GM21825 (cell line): Measurements from ENCODE around the gene KPNB1.

Source experiments
- ATAC-seq: cut with Tn5 transposase; IDR thresholded peaks from one replicate; pipeline ENCODE4 v1.9.1; 2021; ENCODE audit warnings: mild to moderate bottlenecking, moderate library complexity; ENCODE audit not compliant: unreplicated experiment

Gene KPNB1

GRCh38 chr17:47636273-47637030 lies 13.3 kb upstream of the KPNB1 start:
- no peak for ATAC-seq

GRCh38 chr17:47638903-47639302 lies 10.8 kb upstream of the KPNB1 start:
- ATAC-seq = no peak

GRCh38 chr17:47640076-47640475 lies 9.6 kb upstream of the KPNB1 start:
- ATAC-seq = no peak

- no peak for ATAC-seq
Measured at GRCh38 chr17:47641202-47641601, 8.5 kb upstream of the KPNB1 start.

GRCh38 chr17:47643116-47643515 lies 6.6 kb upstream of the KPNB1 start:
- no peak for ATAC-seq

GRCh38 chr17:47644324-47644723 lies 5.4 kb upstream of the KPNB1 start:
- no peak for ATAC-seq

GRCh38 chr17:47649972-47650524 lies 329 bp downstream of the KPNB1 start:
- peak; percentile 2 for ATAC-seq

- peak; percentile 49 for ATAC-seq
Measured at GRCh38 chr17:47650525-47651522, 1.1 kb downstream of the KPNB1 start.

GRCh38 chr17:47651704-47652103 lies 2.0 kb downstream of the KPNB1 start:
- ATAC-seq = no peak

GRCh38 chr17:47652570-47652969 lies 2.9 kb downstream of the KPNB1 start:
- no peak for ATAC-seq

GRCh38 chr17:47653442-47653841 lies 3.7 kb downstream of the KPNB1 start:
- no peak for ATAC-seq

GRCh38 chr17:47654991-47655390 lies 5.3 kb downstream of the KPNB1 start:
- no peak for ATAC-seq

- peak; percentile 50 for ATAC-seq
Measured at GRCh38 chr17:47660064-47660492, 10.4 kb downstream of the KPNB1 start.

- ATAC-seq = no peak
Measured at GRCh38 chr17:47663912-47664623, 14.3 kb downstream of the KPNB1 start.

- no peak for ATAC-seq
Measured at GRCh38 chr17:47664624-47664941, 14.9 kb downstream of the KPNB1 start.

GRCh38 chr17:47665655-47666054 lies 15.9 kb downstream of the KPNB1 start:
- no peak for ATAC-seq

- ATAC-seq = no peak
Measured at GRCh38 chr17:47669081-47669480, 19.4 kb downstream of the KPNB1 start.

- no peak for ATAC-seq
Measured at GRCh38 chr17:47670064-47670463, 20.3 kb downstream of the KPNB1 start.

GRCh38 chr17:47674499-47674898 lies 24.8 kb downstream of the KPNB1 start:
- ATAC-seq = no peak

GRCh38 chr17:47675380-47676198 lies 25.9 kb downstream of the KPNB1 start:
- no peak for ATAC-seq
